HepG2 (cell line): ENCODE data around the gene IZUMO4. TPM values are rescaled to one million over a fixed set of nuclear protein-coding genes. Genes with fewer than 3 reads are reported as not detected.

Experiments used
- FIP1L1 ChIP-seq: fragments of 200-400 bp; formaldehyde crosslinking; IDR thresholded peaks from 2 replicates; pipeline ENCODE4 v1.6.1; 2018; ENCODE audit warnings: low read depth, mild to moderate bottlenecking, low read length, moderate library complexity, borderline replicate concordance; ENCODE audit not compliant: insufficient read depth
- FOSL1 ChIP-seq: sonication (generic); formaldehyde crosslinking; IDR thresholded peaks from 2 replicates; pipeline ENCODE4 v1.9.0; 2021; ENCODE audit warnings: missing genetic modification reagents, borderline replicate concordance
- HCFC1 ChIP-seq: fragments of 150-350 bp; IDR thresholded peaks from 2 replicates; pipeline ENCODE4 v1.6.1; 2014; ENCODE audit warnings: low read depth, low read length
- HDAC2 ChIP-seq: sonication (generic); formaldehyde crosslinking; IDR thresholded peaks from 2 replicates; pipeline ENCODE4 v1.4.0; 2020; ENCODE audit warnings: missing genetic modification reagents
- HMG20A ChIP-seq: IDR thresholded peaks from 2 replicates; pipeline ENCODE4 v1.6.1; 2016; ENCODE audit warnings: borderline replicate concordance
- KLF13 ChIP-seq: sonication (generic); formaldehyde crosslinking; IDR thresholded peaks from 2 replicates; pipeline ENCODE4 v1.4.0; 2020; ENCODE audit warnings: mild to moderate bottlenecking, missing genetic modification reagents
- MYNN ChIP-seq: sonication (generic); formaldehyde crosslinking; IDR thresholded peaks from 2 replicates; pipeline ENCODE4 v1.4.0; 2020; ENCODE audit warnings: mild to moderate bottlenecking, low read depth, missing genetic modification reagents
- POGZ ChIP-seq: sonication (generic); formaldehyde crosslinking; IDR thresholded peaks from 2 replicates; pipeline ENCODE4 v1.4.0; 2020; ENCODE audit warnings: mild to moderate bottlenecking, missing genetic modification reagents
- ZBTB21 ChIP-seq: sonication (generic); formaldehyde crosslinking; IDR thresholded peaks from 2 replicates; pipeline ENCODE4 v1.4.0; 2020; ENCODE audit warnings: missing genetic modification reagents
- ZNF431 ChIP-seq: sonication (generic); formaldehyde crosslinking; IDR thresholded peaks from 2 replicates; pipeline ENCODE4 v1.9.0; 2022; ENCODE audit warnings: missing genetic modification reagents, low read depth, mild to moderate bottlenecking, borderline replicate concordance
- ZNF446 ChIP-seq: sonication (generic); formaldehyde crosslinking; IDR thresholded peaks from 2 replicates; pipeline ENCODE4 v1.5.0; 2020; ENCODE audit warnings: mild to moderate bottlenecking, missing genetic modification reagents
- ZNF530 ChIP-seq: sonication (generic); formaldehyde crosslinking; IDR thresholded peaks from 2 replicates; pipeline ENCODE4 v1.5.0; 2020; ENCODE audit warnings: low read depth, mild to moderate bottlenecking, missing genetic modification reagents
- ZNF562 ChIP-seq: sonication (generic); formaldehyde crosslinking; IDR thresholded peaks from 2 replicates; pipeline ENCODE4 v1.8.0; 2022; ENCODE audit warnings: missing genetic modification reagents, borderline replicate concordance
- ZNF563 ChIP-seq: sonication (generic); formaldehyde crosslinking; IDR thresholded peaks from 2 replicates; pipeline ENCODE4 v1.8.0; 2022; ENCODE audit warnings: mild to moderate bottlenecking, moderate library complexity, missing genetic modification reagents
- ZSCAN22 ChIP-seq: sonication (generic); formaldehyde crosslinking; IDR thresholded peaks from 2 replicates; pipeline ENCODE4 v1.4.0; 2020; ENCODE audit warnings: mild to moderate bottlenecking, missing genetic modification reagents
- polyA plus RNA-seq, 8 experiments: library from polyadenylated mRNA; depleted of rRNA in 3 of 8; stranded (reverse) in 7 of 8; unstranded in 1 of 8; fragments of >200 nt; fragmentation: Illumina TruSeq in 4 of 8; extraction: Trizol in 4 of 8; gene quantifications; 2 replicates each; pipeline versions ENCODE4 v1.2.1 to v1.2.3, GENCODE V29; 2011 to 2016; ENCODE audit warnings: low read depth in 4 of 8, missing spikeins in 1 of 8, mixed read lengths in 1 of 8; ENCODE audit not compliant: insufficient read depth in 1 of 8
- total RNA-seq, 5 experiments: library from RNA; depleted of rRNA; stranded (reverse); fragments of >200 nt; fragmentation: Illumina TruSeq; extraction: Trizol; gene quantifications; 2 replicates each; pipeline ENCODE4 v1.2.3, GENCODE V29; 2016; ENCODE audit warnings: low read depth in 1 of 5
- TF ChIP-seq, protein P1 (sequence below): sonication (generic); formaldehyde crosslinking; IDR thresholded peaks from 2 replicates; pipeline ENCODE4 v1.8.0; 2022; ENCODE audit warnings: mild to moderate bottlenecking, missing genetic modification reagents
- TF ChIP-seq, protein P2 (sequence below): sonication (generic); formaldehyde crosslinking; IDR thresholded peaks from 2 replicates; pipeline ENCODE4 v1.5.0; 2020; ENCODE audit warnings: missing genetic modification reagents
- TF ChIP-seq, protein P3 (sequence below): sonication (generic); formaldehyde crosslinking; IDR thresholded peaks from 2 replicates; pipeline ENCODE4 v1.4.0; 2020; ENCODE audit warnings: mild to moderate bottlenecking, missing genetic modification reagents
- TF ChIP-seq, protein P4 (sequence below): sonication (generic); formaldehyde crosslinking; conservative IDR thresholded peaks from 2 replicates; pipeline ENCODE4 v1.4.0; 2020; ENCODE audit warnings: missing genetic modification reagents
- TF ChIP-seq, protein P5 (sequence below): sonication (generic); formaldehyde crosslinking; IDR thresholded peaks from 2 replicates; pipeline ENCODE4 v1.9.0; 2021; ENCODE audit warnings: missing genetic modification reagents, borderline replicate concordance
- TF ChIP-seq, protein P6 (sequence below): sonication (generic); formaldehyde crosslinking; IDR thresholded peaks from 2 replicates; pipeline ENCODE4 v1.5.0; 2020; ENCODE audit warnings: mild to moderate bottlenecking, missing genetic modification reagents

IZUMO4 gene
- total and polyA plus RNA-seq, 2 of the 13 experiments (the other 11 are each of a cell fraction or from before 2014, with no cell fraction given): 0.77 to 3.9 TPM

DNA sequence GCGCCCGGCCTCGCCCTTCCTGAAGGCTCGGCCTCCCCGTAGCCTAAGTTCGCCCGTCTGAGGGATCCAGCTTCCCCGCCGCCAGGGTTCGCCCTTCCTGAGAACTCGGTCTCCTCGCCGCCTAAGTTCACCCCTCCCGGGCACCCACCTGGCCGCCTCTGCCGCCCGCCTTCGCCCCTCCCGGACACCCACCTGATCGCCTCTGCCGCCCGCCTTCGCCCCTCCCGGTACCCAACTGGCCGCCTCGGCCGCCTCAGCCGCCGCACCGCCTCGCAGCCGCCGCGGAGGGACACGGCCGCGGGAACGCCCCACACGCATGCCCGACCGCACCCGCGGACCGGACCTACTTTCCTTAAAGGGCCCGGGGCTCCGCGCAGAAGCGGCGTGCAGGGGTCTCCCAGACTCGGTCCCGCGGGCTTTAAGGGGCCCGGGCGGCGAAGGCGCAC, 658 bp upstream of the IZUMO4 start, which contains the start of gene MOB3A (continued):
- TF ChIP-seq, protein P1, sequence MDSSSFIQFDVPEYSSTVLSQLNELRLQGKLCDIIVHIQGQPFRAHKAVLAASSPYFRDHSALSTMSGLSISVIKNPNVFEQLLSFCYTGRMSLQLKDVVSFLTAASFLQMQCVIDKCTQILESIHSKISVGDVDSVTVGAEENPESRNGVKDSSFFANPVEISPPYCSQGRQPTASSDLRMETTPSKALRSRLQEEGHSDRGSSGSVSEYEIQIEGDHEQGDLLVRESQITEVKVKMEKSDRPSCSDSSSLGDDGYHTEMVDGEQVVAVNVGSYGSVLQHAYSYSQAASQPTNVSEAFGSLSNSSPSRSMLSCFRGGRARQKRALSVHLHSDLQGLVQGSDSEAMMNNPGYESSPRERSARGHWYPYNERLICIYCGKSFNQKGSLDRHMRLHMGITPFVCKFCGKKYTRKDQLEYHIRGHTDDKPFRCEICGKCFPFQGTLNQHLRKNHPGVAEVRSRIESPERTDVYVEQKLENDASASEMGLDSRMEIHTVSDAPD (CRISPR knock-in tag): peak; percentile 69; the same call in 1 of the 2 replicates
- TF ChIP-seq FIP1L1 (no peak), KLF13 (CRISPR knock-in tag) (no peak), ZNF431 (0 out of 2 replicates have a peak, but pooled peaks have one; percentile 35), ZNF563 (peak; percentile 81), ZSCAN22 (CRISPR knock-in tag) (no peak), HDAC2 (CRISPR knock-in tag) (no peak; the same call in 1 of the 2 replicates), HCFC1 (peak; percentile 16; the same call in 1 of the 2 replicates), ZBTB21 (CRISPR knock-in tag) (no peak), ZNF562 (CRISPR knock-in tag) (no peak), FOSL1 (no peak), ZNF530 (CRISPR knock-in tag) (no peak), POGZ (peak; percentile 70; the same call in 1 of the 2 replicates), HMG20A (no peak), MYNN (CRISPR knock-in tag) (no peak), ZNF446 (no peak)
- TF ChIP-seq, protein P2, sequence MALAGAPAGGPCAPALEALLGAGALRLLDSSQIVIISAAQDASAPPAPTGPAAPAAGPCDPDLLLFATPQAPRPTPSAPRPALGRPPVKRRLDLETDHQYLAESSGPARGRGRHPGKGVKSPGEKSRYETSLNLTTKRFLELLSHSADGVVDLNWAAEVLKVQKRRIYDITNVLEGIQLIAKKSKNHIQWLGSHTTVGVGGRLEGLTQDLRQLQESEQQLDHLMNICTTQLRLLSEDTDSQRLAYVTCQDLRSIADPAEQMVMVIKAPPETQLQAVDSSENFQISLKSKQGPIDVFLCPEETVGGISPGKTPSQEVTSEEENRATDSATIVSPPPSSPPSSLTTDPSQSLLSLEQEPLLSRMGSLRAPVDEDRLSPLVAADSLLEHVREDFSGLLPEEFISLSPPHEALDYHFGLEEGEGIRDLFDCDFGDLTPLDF (CRISPR knock-in tag): no peak; the same call in 1 of the 2 replicates
- TF ChIP-seq, protein P3, sequence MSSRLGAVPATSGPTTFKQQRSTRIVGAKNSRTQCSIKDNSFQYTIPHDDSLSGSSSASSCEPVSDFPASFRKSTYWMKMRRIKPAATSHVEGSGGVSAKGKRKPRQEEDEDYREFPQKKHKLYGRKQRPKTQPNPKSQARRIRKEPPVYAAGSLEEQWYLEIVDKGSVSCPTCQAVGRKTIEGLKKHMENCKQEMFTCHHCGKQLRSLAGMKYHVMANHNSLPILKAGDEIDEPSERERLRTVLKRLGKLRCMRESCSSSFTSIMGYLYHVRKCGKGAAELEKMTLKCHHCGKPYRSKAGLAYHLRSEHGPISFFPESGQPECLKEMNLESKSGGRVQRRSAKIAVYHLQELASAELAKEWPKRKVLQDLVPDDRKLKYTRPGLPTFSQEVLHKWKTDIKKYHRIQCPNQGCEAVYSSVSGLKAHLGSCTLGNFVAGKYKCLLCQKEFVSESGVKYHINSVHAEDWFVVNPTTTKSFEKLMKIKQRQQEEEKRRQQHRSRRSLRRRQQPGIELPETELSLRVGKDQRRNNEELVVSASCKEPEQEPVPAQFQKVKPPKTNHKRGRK (CRISPR knock-in tag): no peak
- TF ChIP-seq, protein P4, sequence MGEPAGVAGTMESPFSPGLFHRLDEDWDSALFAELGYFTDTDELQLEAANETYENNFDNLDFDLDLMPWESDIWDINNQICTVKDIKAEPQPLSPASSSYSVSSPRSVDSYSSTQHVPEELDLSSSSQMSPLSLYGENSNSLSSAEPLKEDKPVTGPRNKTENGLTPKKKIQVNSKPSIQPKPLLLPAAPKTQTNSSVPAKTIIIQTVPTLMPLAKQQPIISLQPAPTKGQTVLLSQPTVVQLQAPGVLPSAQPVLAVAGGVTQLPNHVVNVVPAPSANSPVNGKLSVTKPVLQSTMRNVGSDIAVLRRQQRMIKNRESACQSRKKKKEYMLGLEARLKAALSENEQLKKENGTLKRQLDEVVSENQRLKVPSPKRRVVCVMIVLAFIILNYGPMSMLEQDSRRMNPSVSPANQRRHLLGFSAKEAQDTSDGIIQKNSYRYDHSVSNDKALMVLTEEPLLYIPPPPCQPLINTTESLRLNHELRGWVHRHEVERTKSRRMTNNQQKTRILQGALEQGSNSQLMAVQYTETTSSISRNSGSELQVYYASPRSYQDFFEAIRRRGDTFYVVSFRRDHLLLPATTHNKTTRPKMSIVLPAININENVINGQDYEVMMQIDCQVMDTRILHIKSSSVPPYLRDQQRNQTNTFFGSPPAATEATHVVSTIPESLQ: 0 out of 2 replicates have a peak, but pooled peaks have one; percentile 81
- TF ChIP-seq, protein P5, sequence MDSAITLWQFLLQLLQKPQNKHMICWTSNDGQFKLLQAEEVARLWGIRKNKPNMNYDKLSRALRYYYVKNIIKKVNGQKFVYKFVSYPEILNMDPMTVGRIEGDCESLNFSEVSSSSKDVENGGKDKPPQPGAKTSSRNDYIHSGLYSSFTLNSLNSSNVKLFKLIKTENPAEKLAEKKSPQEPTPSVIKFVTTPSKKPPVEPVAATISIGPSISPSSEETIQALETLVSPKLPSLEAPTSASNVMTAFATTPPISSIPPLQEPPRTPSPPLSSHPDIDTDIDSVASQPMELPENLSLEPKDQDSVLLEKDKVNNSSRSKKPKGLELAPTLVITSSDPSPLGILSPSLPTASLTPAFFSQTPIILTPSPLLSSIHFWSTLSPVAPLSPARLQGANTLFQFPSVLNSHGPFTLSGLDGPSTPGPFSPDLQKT (CRISPR knock-in tag): no peak
- TF ChIP-seq, protein P6, sequence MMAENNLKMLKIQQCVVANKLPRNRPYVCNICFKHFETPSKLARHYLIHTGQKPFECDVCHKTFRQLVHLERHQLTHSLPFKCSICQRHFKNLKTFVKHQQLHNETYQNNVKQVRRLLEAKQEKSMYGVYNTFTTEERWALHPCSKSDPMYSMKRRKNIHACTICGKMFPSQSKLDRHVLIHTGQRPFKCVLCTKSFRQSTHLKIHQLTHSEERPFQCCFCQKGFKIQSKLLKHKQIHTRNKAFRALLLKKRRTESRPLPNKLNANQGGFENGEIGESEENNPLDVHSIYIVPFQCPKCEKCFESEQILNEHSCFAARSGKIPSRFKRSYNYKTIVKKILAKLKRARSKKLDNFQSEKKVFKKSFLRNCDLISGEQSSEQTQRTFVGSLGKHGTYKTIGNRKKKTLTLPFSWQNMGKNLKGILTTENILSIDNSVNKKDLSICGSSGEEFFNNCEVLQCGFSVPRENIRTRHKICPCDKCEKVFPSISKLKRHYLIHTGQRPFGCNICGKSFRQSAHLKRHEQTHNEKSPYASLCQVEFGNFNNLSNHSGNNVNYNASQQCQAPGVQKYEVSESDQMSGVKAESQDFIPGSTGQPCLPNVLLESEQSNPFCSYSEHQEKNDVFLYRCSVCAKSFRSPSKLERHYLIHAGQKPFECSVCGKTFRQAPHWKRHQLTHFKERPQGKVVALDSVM (CRISPR knock-in tag): peak; percentile 99
